ENCODE results near the gene BRD4. TPM values are rescaled to one million over a fixed set of nuclear protein-coding genes. Genes with fewer than 3 reads are reported as not detected.
A peak's percentile ranks its signal among the peaks of the same experiment; 100 is the strongest.
"Not testable (repeated sequence)": the region's sequence is repeated elsewhere in the genome, so short reads cannot be mapped to it uniquely, and the experiment has no call there.

BRD4 gene
- total RNA-seq, 4 donors from 2014 or later, result 7.7 to 38.2 (median 31.3) TPM

GRCh38 chr19:15369594-15369891 is 37.2 kb upstream of the BRD4 start:
- peaks cover 54 to 100% (median 68%) of the 10 kb centered on the region in 3 donors for H3K36me3 ChIP-seq
- WGBS, 2 donors, result 93% methylated on average over 3 of the region's 9 CpGs; no CpG with 5 or more reads in 1 of the 2 donors
- no peak overlapping the region for H3K27ac ChIP-seq
- H3K4me3 ChIP-seq, result no peak overlapping the region
- intact Hi-C loops (cut with DNase I), result no loop called here
- TF ChIP-seq POLR2A (IDR thresholded peaks at IDR 0.05), result no peak
- TF ChIP-seq, protein P1, sequence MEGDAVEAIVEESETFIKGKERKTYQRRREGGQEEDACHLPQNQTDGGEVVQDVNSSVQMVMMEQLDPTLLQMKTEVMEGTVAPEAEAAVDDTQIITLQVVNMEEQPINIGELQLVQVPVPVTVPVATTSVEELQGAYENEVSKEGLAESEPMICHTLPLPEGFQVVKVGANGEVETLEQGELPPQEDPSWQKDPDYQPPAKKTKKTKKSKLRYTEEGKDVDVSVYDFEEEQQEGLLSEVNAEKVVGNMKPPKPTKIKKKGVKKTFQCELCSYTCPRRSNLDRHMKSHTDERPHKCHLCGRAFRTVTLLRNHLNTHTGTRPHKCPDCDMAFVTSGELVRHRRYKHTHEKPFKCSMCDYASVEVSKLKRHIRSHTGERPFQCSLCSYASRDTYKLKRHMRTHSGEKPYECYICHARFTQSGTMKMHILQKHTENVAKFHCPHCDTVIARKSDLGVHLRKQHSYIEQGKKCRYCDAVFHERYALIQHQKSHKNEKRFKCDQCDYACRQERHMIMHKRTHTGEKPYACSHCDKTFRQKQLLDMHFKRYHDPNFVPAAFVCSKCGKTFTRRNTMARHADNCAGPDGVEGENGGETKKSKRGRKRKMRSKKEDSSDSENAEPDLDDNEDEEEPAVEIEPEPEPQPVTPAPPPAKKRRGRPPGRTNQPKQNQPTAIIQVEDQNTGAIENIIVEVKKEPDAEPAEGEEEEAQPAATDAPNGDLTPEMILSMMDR (IDR thresholded peaks at IDR 0.05), result no peak
- peaks cover 0 to 18% (median 12%) of the 10 kb centered on the region in 3 donors for H3K4me1 ChIP-seq
- no peaks in the 10 kb centered on the region for H3K9me3 ChIP-seq
- no peak for DNase-seq
- no peaks in the 10 kb centered on the region for H3K27me3 ChIP-seq

DNA sequence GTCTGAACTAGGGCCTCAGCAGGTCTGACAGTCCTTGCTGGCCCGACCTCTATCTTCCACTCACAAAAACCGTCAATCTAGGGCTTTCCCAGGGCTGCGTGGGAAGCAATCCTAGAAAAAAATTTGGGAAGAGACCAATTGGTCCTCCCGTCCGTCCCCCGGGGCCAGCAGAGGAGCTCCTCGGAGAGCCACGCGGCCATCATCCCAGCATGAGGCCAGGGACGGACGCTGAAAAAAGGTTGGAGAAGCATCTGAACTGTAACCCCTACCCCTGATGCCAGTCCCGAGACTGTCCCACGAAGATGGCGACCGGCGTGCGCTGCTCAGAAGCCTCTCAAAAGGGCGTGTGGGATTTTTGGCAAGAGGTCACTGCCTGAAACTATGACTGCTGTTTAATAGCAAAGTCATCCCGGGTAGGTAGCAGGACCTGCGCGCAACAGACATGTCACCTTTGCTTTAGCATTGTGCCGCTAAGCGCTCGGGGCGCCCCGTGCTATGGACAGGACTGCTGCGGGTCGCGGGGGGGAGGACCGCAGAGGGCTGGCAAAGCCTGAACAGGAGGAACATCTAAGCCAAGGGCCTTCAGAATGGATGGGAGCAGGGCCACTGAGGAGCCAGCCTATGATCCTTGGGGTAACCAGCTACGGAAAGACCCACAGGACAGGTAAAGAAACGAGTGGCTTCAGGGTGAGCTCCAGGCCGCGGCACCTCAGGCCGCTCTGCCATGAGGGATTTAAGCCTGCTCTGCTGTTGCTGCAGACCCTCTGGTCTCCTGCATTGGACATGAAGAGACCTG is 36.7 kb upstream of the BRD4 start:
- intact Hi-C loops (cut with DNase I), result no loop called here
- no peak for DNase-seq
- 91 to 96% methylated on average over 11 to 16 of the region's 35 CpGs for WGBS, 2 donors
- H3K4me1 ChIP-seq, result peaks cover 0 to 17% (median 6%) of the 10 kb centered on the region in 3 donors
- H3K9me3 ChIP-seq, result no peaks in the 10 kb centered on the region
- TF ChIP-seq, protein P1 (IDR thresholded peaks at IDR 0.05), result no peak
- no peak for TF ChIP-seq POLR2A (IDR thresholded peaks at IDR 0.05)
- H3K4me3 ChIP-seq, result no peak overlapping the region
- no peak overlapping the region for H3K27ac ChIP-seq
- H3K36me3 ChIP-seq, result peaks cover 58 to 100% (median 66%) of the 10 kb centered on the region in 3 donors
- H3K27me3 ChIP-seq, result no peaks in the 10 kb centered on the region

DNA sequence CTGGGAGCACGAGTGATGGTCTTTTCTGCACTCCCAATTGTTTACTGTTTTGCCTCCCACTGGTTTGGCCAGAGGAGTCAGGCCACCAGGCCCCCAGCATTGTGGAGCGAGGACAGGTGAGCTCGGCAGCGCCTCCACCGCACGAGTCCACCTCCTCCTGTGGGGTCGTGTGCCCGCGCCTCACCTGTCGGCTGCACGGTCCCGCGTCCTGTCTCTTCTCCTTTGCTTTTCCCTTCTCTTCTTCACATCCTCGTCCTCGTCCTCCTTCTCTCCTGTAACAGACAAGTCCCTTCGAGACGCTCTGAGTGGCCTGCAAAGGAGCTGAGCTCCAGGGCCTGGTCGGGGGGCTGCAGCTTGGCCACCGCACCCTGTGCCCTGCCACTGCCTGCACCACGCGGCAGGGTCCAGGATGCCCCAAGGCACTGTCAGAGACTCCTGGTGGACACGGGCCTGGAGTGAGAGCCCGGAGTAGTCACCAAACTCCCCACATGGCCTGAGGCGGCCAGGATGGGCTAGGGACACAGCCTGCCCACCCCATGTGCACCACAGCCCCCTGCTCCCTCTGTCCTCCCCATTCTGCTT is 35.8 kb upstream of the BRD4 start:
- no peak for DNase-seq
- Histone ChIP-seq H3K9me3 (no peaks in the 10 kb centered on the region), H3K36me3 (peaks cover 58 to 98% (median 60%) of the 10 kb centered on the region in 3 donors), H3K27ac (no peak overlapping the region), H3K4me3 (no peak overlapping the region), H3K4me1 (peaks cover 0 to 8% (median 0%) of the 10 kb centered on the region in 3 donors), H3K27me3 (no peaks in the 10 kb centered on the region)
- WGBS, 2 donors, result 93 to 94% methylated on average over 19 to 20 of the region's 24 CpGs
- intact Hi-C loops (cut with DNase I), result no loop called here
- TF ChIP-seq POLR2A (IDR thresholded peaks at IDR 0.05), result no peak
- TF ChIP-seq, protein P1 (IDR thresholded peaks at IDR 0.05), result no peak

GRCh38 chr19:15367439-15367838 is 35.1 kb upstream of the BRD4 start:
- no peak overlapping the region for H3K27ac ChIP-seq
- intact Hi-C loops (cut with DNase I), result no loop called here
- H3K36me3 ChIP-seq, result peaks cover 53 to 95% (median 53%) of the 10 kb centered on the region in 3 donors
- no peak overlapping the region for H3K4me3 ChIP-seq
- H3K27me3 ChIP-seq, result no peaks in the 10 kb centered on the region
- WGBS, 2 donors, result 77 to 91% methylated on average over 3 of the region's 3 CpGs
- H3K4me1 ChIP-seq, result peaks cover 0 to 4% (median 0%) of the 10 kb centered on the region in 3 donors
- TF ChIP-seq, protein P1 (IDR thresholded peaks at IDR 0.05), result no peak
- TF ChIP-seq POLR2A (IDR thresholded peaks at IDR 0.05), result no peak
- no peak for DNase-seq
- H3K9me3 ChIP-seq, result no peaks in the 10 kb centered on the region

DNA sequence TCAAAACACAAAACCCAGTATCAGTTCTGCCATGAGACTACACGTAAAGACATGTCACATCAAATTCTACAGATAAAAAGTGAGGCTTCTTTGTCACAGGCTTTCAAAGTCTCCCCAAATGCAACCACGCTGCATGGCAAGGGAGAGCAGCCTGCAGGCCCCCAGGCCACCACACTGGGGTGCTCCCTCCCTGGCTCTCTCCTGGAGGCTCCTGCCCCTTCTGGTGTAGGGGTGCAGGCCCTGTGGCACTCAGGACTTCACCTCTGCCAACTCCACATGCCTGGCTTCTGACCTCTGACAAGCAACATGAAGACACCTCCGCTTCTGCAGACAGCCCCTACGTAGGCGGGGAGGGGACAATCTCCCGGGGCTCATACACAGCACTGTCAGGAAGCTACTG is 32.9 kb upstream of the BRD4 start:
- Histone ChIP-seq H3K4me3 (no peak overlapping the region), H3K4me1 (peaks cover 0 to 4% (median 0%) of the 10 kb centered on the region in 3 donors), H3K9me3 (no peaks in the 10 kb centered on the region), H3K27ac (no peak overlapping the region), H3K36me3 (peaks cover 44 to 94% (median 48%) of the 10 kb centered on the region in 3 donors), H3K27me3 (no peaks in the 10 kb centered on the region)
- no peak for TF ChIP-seq POLR2A (IDR thresholded peaks at IDR 0.05)
- TF ChIP-seq, protein P1 (IDR thresholded peaks at IDR 0.05), result no peak
- intact Hi-C loops (cut with DNase I), result no loop called here
- no peak for DNase-seq
- WGBS, 2 donors, result 93 to 100% methylated on average over 1 to 2 of the region's 6 CpGs

- DNase-seq; H3K4me3 ChIP-seq; H3K27me3 ChIP-seq; H3K4me1 ChIP-seq; H3K27ac ChIP-seq; H3K9me3 ChIP-seq; intact Hi-C loops (cut with DNase I): not testable (repeated sequence)
- peaks cover 36 to 94% (median 46%) of the 10 kb centered on the region in 3 donors for H3K36me3 ChIP-seq
- WGBS, 2 donors, result 40% methylated on average over 1 of the region's 3 CpGs
Measured at GRCh38 chr19:15363791-15364190, 31.5 kb upstream of the BRD4 start.

DNA sequence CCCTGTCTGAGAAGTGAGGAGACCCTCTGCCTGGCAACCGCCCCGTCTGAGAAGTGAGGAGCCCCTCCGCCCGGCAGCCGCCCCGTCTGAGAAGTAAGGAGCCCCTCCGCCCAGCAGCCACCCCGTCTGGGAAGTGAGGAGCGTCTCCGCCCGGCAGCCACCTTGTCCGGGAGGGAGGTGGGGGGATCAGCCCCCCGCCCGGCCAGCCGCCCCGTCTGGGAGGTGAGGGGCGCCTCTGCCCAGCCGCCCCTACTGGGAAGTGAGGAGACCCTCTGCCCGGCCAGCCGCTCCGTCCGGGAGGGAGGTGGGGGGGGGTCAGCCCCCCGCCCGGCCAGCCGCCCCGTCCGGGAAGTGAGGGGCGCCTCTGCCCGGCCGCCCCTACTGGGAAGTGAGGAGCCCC is 30.7 kb upstream of the BRD4 start:
- no CpG with 5 or more reads among the region's 30 CpGs for WGBS, 2 donors

GRCh38 chr19:15360015-15360414 is 27.7 kb upstream of the BRD4 start:
- H3K27me3 ChIP-seq; DNase-seq; H3K4me3 ChIP-seq; H3K9me3 ChIP-seq; H3K4me1 ChIP-seq; intact Hi-C loops (cut with DNase I): not testable (repeated sequence)
- Histone ChIP-seq H3K36me3 (peaks cover 25 to 94% (median 60%) of the 10 kb centered on the region in 3 donors), H3K27ac (peak overlapping the region in 1 of 4 donors; percentile 41)
- 63 to 84% methylated on average over 3 to 4 of the region's 4 CpGs for WGBS, 2 donors

More for the DNA sequence above, 30.7 kb upstream of the BRD4 start:
- H3K27me3 ChIP-seq; H3K27ac ChIP-seq; intact Hi-C loops (cut with DNase I); H3K4me1 ChIP-seq; H3K9me3 ChIP-seq; H3K4me3 ChIP-seq; DNase-seq: not testable (repeated sequence)
- peaks cover 33 to 94% (median 48%) of the 10 kb centered on the region in 3 donors for H3K36me3 ChIP-seq
